Astrocyte of the spinal cord (primary cell): ENCODE results near the gene CAMK2D.

ENCODE experiments used
- DNase-seq: peaks from one replicate; pipeline ENCODE4 v3.0.0; 2011; ENCODE audit warnings: low read depth, low spot score
- H3K4me3 ChIP-seq: 2 replicates; pipeline ENCODE4 v1.5.1; 2011; ENCODE audit warnings: low read depth, mild to moderate bottlenecking, low read length, moderate library complexity
- CTCF ChIP-seq: IDR thresholded peaks from 2 replicates; pipeline ENCODE4 v1.5.1; 2012; ENCODE audit warnings: low read depth, mild to moderate bottlenecking, low read length, inconsistent platforms
- in situ Hi-C: cut with HindIII; loops from 2 replicates; pipeline ENCODE4 v1.10.0; 2017; ENCODE audit warnings: low sequenced_read_pairs

The CAMK2D gene

DNA sequence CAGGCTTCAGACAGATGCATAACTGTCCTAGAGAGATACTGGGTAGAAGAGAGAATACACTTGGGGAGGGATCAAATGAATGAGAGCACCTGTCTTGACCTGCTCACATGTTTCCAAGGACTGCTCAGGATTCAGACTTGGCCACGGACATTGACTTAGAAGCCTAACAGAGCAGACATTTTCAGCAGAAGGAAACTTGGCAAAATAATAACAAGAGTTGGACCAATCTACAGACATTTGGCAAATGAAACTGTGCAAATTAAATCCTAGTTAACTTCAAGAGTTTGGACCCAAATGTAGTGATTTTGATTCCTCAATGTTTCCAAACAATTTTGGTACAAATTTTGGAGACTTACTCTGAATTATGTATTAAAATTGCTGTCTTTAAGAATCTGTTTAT lies 223.9 kb downstream of the CAMK2D start:
- in situ Hi-C loops: no loop called here
- no peak for TF ChIP-seq CTCF
- no peak overlapping the region for H3K4me3 ChIP-seq
- DNase-seq: no peak

- in situ Hi-C loops: no loop called here
- no peak for DNase-seq
- no peak for TF ChIP-seq CTCF
- no peak overlapping the region for H3K4me3 ChIP-seq
Observed at GRCh38 chr4:113537203-113537602, 224.3 kb downstream of the CAMK2D start.

DNA sequence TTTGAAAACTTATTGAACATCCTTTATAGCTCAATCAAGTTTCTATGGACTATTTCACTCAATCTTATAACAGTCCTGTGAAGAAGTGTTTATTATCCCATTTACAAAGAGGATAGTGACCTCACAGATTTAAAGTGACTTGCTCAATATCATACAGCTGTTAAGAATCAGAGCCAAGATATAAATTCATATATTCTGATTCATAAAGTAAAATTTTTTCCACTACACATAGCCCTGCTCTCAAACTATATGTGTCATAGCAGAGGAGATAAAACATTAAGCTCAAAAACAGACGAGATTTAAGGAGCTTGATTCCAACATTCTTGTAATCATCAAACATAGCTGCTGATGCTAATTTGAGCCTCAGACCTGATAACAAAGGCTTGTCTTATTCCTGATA lies 226.8 kb downstream of the CAMK2D start:
- peak; percentile 7 for DNase-seq
- no peak for TF ChIP-seq CTCF
- H3K4me3 ChIP-seq: no peak overlapping the region
- in situ Hi-C loops: no loop called here

DNA sequence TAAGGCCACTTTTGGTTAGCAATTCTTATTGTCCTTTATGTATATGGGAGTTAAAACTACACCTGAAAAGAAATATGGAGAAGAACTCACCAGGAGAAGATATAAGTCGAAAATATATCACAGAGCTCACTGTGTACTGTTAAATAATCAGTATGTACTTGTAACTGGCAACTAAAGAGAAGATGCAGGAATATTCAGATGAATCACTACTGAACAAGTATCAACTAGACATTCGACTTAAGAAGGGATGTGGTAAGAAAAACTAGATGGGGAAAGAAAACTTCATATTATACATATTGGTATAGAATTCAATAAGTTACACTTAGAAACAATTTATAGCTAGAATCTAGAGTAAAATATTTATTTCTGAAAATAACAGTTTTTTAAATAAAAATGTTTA lies 230.0 kb downstream of the CAMK2D start:
- TF ChIP-seq CTCF: no peak
- H3K4me3 ChIP-seq: no peak overlapping the region
- in situ Hi-C loops: no loop called here
- no peak for DNase-seq

DNA sequence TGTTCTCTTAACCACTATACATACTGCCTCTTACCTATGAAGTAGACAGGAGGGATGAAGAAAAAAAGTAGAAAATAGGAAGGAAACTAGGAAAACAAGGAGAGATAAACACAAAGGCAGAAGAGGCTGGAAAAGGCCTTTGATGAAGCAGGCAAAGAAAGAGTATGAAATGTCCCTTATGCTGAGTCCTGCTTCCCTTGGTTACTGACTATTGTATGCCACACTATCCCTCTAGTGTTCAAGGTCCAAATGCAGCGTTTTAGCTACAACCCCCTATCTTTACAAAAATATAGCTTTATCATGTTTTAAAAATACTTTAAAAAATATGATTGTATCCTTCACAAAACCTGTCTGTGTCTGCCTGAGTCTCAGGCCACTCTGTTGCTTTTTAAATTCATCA lies 233.1 kb downstream of the CAMK2D start:
- TF ChIP-seq CTCF: no peak
- no peak overlapping the region for H3K4me3 ChIP-seq
- in situ Hi-C loops: no loop called here
- no peak for DNase-seq

DNA sequence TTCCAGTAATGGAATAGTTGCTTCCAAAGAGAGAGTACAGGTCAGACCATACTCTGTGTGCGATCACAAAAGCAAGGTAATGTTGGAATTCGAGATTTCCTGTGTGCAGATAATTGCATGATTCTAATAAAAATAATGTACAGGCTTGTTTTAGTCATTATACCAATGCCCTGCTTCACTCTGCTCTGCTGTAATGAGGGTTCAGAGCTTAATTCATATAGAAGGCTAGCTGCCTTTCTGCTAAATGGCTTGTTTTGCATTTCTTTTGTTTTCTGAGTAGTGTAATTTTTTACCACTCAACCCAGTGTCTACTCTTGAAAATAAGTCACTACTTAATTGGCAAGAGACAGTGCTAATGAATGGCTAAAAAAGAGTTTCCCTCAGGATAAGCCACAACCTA lies 236.0 kb downstream of the CAMK2D start:
- H3K4me3 ChIP-seq: no peak overlapping the region
- no peak for DNase-seq
- TF ChIP-seq CTCF: no peak
- in situ Hi-C loops: no loop called here

DNA sequence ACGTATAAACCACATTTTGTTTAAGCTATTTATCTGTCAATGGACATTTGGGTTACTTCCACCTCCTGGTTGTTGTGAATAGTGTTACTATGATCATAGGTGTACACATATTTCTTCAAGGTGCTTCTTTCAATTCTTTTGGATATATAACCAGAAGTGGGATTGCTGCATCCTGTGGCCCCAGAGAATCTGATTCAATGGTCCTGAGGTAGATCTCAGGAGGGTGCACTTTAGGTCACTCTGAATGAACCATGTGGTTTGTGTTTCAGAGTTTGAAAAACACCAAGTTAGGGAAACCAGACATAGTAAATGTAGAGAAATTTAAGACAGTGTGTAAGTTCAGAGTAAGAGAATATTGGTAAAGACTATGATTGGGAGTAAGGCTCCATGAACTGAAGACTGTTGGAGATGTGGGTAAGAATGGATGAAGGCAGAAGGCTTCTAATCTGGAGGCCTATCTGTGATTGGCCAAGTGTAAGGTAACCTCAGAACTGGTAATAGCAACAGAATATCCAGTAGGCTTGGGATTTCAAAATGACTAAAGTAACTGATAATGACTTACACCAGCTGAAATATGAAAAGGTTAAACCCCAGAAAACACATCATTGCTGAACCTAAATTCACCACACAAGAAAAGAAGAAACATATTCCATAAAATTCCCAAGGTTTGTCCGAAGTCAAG lies 236.9 kb downstream of the CAMK2D start:
- in situ Hi-C loops: no loop called here
- DNase-seq: no peak
- no peak overlapping the region for H3K4me3 ChIP-seq
- no peak for TF ChIP-seq CTCF
